Astrocyte (in vitro differentiated cells and primary cell): ENCODE results near the gene SMIM27. TPM values are rescaled to one million over a fixed set of nuclear protein-coding genes. Genes with fewer than 3 reads are reported as not detected.

Experiments used
- DNase-seq: peaks from one replicate; pipeline ENCODE4 v3.0.0-alpha.2; 2010; ENCODE audit warnings: low read depth
- FAIRE-seq: peaks from 2 replicates; lab custom pipeline; 2011; peaks lifted over from hg19 to GRCh38; lab: Jason Lieb, UNC
- H2AFZ ChIP-seq: 2 replicates; pipeline ENCODE4 v1.6.0; 2012; ENCODE audit warnings: low read depth, low read length, inconsistent platforms
- H3K27ac ChIP-seq: 2 replicates; pipeline ENCODE4 v1.5.1; 2011; ENCODE audit warnings: low read depth, low read length, inconsistent platforms
- H3K27me3 ChIP-seq: 2 replicates; pipeline ENCODE4 v1.6.0; 2011; ENCODE audit warnings: low read length, inconsistent platforms; ENCODE audit not compliant: insufficient read depth
- H3K36me3 ChIP-seq: 2 replicates; pipeline ENCODE4 v1.5.1; 2011; ENCODE audit warnings: low read length, inconsistent platforms; ENCODE audit not compliant: insufficient read depth
- H3K4me1 ChIP-seq: 2 replicates; pipeline ENCODE4 v1.5.1; 2011; ENCODE audit warnings: low read length, inconsistent platforms; ENCODE audit not compliant: insufficient read depth
- H3K4me2 ChIP-seq: 2 replicates; pipeline ENCODE4 v1.6.0; 2012; ENCODE audit warnings: low read length, inconsistent platforms
- H3K4me3 ChIP-seq: 2 replicates; pipeline ENCODE4 v1.5.1; 2011; ENCODE audit warnings: low read depth, mild to moderate bottlenecking, low read length, inconsistent platforms; ENCODE audit not compliant: insufficient read depth
- H3K79me2 ChIP-seq: 2 replicates; pipeline ENCODE4 v1.6.0; 2012; ENCODE audit warnings: mild to moderate bottlenecking, low read length, inconsistent platforms; ENCODE audit not compliant: insufficient read depth
- H3K9ac ChIP-seq: 2 replicates; pipeline ENCODE4 v1.6.0; 2012; ENCODE audit warnings: mild to moderate bottlenecking, low read length, inconsistent platforms
- H3K9me3 ChIP-seq: 2 replicates; pipeline ENCODE4 v1.5.1; 2012; ENCODE audit warnings: low read depth, mild to moderate bottlenecking, low read length, inconsistent platforms; ENCODE audit not compliant: insufficient read depth
- H4K20me1 ChIP-seq: 2 replicates; pipeline ENCODE4 v1.6.0; 2012; ENCODE audit warnings: low read length, inconsistent platforms; ENCODE audit not compliant: insufficient read depth
- H3K27ac Mint-ChIP-seq: one replicate; pipeline ENCODE4 v1.8.0; 2021; ENCODE audit warnings: mild to moderate bottlenecking, mixed read lengths; ENCODE audit not compliant: unreplicated experiment
- H3K27me3 Mint-ChIP-seq: one replicate; pipeline ENCODE4 v1.8.0; 2021; ENCODE audit warnings: low read depth, mixed read lengths; ENCODE audit not compliant: unreplicated experiment
- H3K36me3 Mint-ChIP-seq: one replicate; pipeline ENCODE4 v1.8.0; 2021; ENCODE audit warnings: low read depth, mixed read lengths; ENCODE audit not compliant: unreplicated experiment
- H3K4me1 Mint-ChIP-seq: one replicate; pipeline ENCODE4 v1.8.0; 2021; ENCODE audit warnings: low read depth, mixed read lengths; ENCODE audit not compliant: unreplicated experiment
- H3K4me3 Mint-ChIP-seq: one replicate; pipeline ENCODE4 v1.8.0; 2021; ENCODE audit warnings: mild to moderate bottlenecking, moderate library complexity, mixed read lengths; ENCODE audit not compliant: unreplicated experiment
- H3K9me3 Mint-ChIP-seq: one replicate; pipeline ENCODE4 v1.8.0; 2021; ENCODE audit warnings: mild to moderate bottlenecking, mixed read lengths; ENCODE audit not compliant: unreplicated experiment
- EZH2 ChIP-seq: IDR thresholded peaks from 2 replicates; pipeline ENCODE4 v1.6.1; 2012; ENCODE audit warnings: mild to moderate bottlenecking, low read length, inconsistent platforms; ENCODE audit not compliant: insufficient read depth
- total RNA-seq: library from RNA; stranded (reverse); gene quantifications from 2 replicates; pipeline ENCODE4 v1.2.1, GENCODE V29; 2021
- TF ChIP-seq, protein P1 (sequence below): IDR thresholded peaks from 2 replicates; pipeline ENCODE4 v1.5.1; 2011; ENCODE audit warnings: low read depth, mild to moderate bottlenecking, inconsistent platforms, low read length, moderate library complexity; ENCODE audit not compliant: insufficient read depth

SMIM27 gene
- total RNA-seq, 1 donor from 2014 or later: 9.4 TPM

DNA sequence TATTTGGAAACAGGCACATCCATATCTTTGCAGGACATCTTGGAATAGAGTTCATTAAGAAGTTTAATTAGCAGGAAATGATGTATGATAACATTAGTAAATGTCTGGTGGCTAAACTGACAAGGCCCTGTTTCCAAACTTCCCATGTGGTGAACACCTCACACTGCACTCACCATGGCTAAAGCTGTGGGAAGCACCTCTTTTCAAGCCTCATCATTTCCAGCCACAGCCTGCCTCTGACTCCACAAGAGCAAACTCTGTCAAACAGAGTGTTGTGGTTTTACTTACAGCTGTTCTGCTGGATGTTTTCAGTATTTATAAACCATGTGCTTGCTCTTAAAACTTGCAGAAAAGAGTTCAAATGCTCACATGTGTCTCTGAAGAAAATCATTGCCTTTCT lies 35.8 kb downstream of the SMIM27 start:
- H2AFZ ChIP-seq: no peak overlapping the region
- DNase-seq (peak; percentile 78), FAIRE-seq (no peak)
- H3K27me3 Mint-ChIP-seq: no peaks in the 10 kb centered on the region
- H3K36me3 Mint-ChIP-seq: no peaks in the 10 kb centered on the region
- no peaks in the 10 kb centered on the region for H3K9me3 ChIP-seq
- H3K27ac ChIP-seq: no peak overlapping the region
- no peak overlapping the region for H3K9ac ChIP-seq
- H3K27me3 ChIP-seq: no peaks in the 10 kb centered on the region
- TF ChIP-seq, protein P1, sequence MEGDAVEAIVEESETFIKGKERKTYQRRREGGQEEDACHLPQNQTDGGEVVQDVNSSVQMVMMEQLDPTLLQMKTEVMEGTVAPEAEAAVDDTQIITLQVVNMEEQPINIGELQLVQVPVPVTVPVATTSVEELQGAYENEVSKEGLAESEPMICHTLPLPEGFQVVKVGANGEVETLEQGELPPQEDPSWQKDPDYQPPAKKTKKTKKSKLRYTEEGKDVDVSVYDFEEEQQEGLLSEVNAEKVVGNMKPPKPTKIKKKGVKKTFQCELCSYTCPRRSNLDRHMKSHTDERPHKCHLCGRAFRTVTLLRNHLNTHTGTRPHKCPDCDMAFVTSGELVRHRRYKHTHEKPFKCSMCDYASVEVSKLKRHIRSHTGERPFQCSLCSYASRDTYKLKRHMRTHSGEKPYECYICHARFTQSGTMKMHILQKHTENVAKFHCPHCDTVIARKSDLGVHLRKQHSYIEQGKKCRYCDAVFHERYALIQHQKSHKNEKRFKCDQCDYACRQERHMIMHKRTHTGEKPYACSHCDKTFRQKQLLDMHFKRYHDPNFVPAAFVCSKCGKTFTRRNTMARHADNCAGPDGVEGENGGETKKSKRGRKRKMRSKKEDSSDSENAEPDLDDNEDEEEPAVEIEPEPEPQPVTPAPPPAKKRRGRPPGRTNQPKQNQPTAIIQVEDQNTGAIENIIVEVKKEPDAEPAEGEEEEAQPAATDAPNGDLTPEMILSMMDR: peak; percentile 18
- TF ChIP-seq EZH2: no peak
- no peak overlapping the region for H3K4me3 Mint-ChIP-seq
- no peaks in the 10 kb centered on the region for H3K79me2 ChIP-seq
- H3K4me3 ChIP-seq: no peak overlapping the region
- no peaks in the 10 kb centered on the region for H3K36me3 ChIP-seq
- H3K4me1 Mint-ChIP-seq: peaks cover 30% of the 10 kb centered on the region
- peaks cover 3% of the 10 kb centered on the region for H3K4me1 ChIP-seq
- no peak overlapping the region for H3K27ac Mint-ChIP-seq
- no peaks in the 10 kb centered on the region for H4K20me1 ChIP-seq
- peaks cover 5% of the 10 kb centered on the region for H3K9me3 Mint-ChIP-seq
- H3K4me2 ChIP-seq: no peak overlapping the region

DNA sequence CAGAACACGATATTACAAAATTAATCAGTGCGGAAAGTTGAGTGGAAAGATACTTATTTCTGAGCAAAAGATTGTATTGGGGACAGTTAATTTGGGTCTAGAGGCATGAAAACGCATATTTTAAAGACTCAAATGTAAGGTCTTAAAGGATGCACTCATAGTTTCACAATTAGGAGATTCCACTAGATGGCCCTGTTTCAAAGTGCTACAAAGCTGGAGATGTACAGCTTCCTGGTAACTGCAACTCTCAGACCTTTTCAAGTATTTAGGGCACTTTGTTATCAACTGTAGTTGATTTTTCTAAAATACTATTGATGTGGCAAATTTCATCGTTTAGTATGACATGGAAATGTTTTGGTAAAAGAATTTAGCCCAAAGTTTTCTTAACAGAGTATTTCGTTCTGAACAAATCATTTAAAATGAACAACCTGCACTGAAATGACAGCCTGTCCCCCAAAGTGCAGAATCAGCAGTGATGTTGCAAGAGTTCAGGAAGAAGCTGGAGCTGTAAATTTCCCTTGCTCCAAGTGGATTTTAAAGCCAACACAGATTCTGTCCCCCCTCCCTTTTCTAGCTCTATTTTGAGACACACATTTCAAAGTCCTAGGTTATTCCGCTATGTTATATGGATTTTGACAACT lies 37.1 kb downstream of the SMIM27 start:
- Mint-ChIP-seq H3K27me3 (no peaks in the 10 kb centered on the region), H3K4me3 (no peak overlapping the region), H3K36me3 (no peaks in the 10 kb centered on the region), H3K9me3 (peaks cover 5% of the 10 kb centered on the region), H3K4me1 (peaks cover 30% of the 10 kb centered on the region), H3K27ac (peak overlapping the region; percentile 16)
- Histone ChIP-seq H3K79me2 (no peaks in the 10 kb centered on the region), H3K4me1 (peaks cover 3% of the 10 kb centered on the region), H3K4me2 (no peak overlapping the region), H4K20me1 (no peaks in the 10 kb centered on the region), H3K27ac (no peak overlapping the region), H3K4me3 (no peak overlapping the region), H3K9me3 (no peaks in the 10 kb centered on the region), H2AFZ (no peak overlapping the region), H3K9ac (no peak overlapping the region), H3K36me3 (no peaks in the 10 kb centered on the region), H3K27me3 (no peaks in the 10 kb centered on the region)
- DNase-seq (peak; percentile 56), FAIRE-seq (peak; percentile 87)
- TF ChIP-seq EZH2: no peak
- TF ChIP-seq, protein P1: peak; percentile 69

DNA sequence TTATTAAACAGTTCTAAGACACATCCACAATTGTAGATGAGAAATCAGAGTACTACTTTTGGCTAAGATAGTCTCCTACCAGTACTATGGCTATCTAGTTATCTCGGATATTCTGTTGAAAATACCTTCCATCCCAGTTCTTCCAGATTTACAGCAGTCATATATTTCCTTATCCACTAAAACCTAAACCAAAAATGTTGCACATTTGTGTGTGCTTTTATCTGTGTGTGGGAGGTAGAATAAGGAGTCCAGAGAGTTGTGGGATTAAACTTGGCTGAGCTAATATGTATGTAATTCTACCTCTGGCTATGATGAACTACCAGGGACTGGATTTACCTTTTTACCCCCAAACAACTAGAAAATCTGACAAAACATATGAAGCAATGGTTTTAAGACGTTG lies 38.3 kb downstream of the SMIM27 start:
- Mint-ChIP-seq H3K9me3 (peaks cover 5% of the 10 kb centered on the region), H3K4me1 (peaks cover 30% of the 10 kb centered on the region), H3K36me3 (no peaks in the 10 kb centered on the region), H3K27me3 (no peaks in the 10 kb centered on the region), H3K27ac (peak overlapping the region; percentile 35), H3K4me3 (no peak overlapping the region)
- H3K9ac ChIP-seq: no peak overlapping the region
- H2AFZ ChIP-seq: no peak overlapping the region
- no peaks in the 10 kb centered on the region for H3K79me2 ChIP-seq
- peak; percentile 63 for DNase-seq
- no peak overlapping the region for H3K27ac ChIP-seq
- no peaks in the 10 kb centered on the region for H3K9me3 ChIP-seq
- no peak overlapping the region for H3K4me3 ChIP-seq
- no peaks in the 10 kb centered on the region for H3K27me3 ChIP-seq
- no peaks in the 10 kb centered on the region for H3K36me3 ChIP-seq
- no peaks in the 10 kb centered on the region for H4K20me1 ChIP-seq
- TF ChIP-seq EZH2: no peak
- TF ChIP-seq, protein P1: no peak
- H3K4me2 ChIP-seq: peak overlapping the region; percentile 12
- H3K4me1 ChIP-seq: peaks cover 3% of the 10 kb centered on the region
- no peak for FAIRE-seq
